GM12891 (cell line): ENCODE data around the gene TMEM117.

Source experiments
- POLR2A ChIP-seq: IDR thresholded peaks from 2 replicates; pipeline ENCODE4 v1.6.1; 2011; ENCODE audit warnings: low read depth, low read length, control low read depth
- POLR2AphosphoS5 ChIP-seq: IDR thresholded peaks from 2 replicates; pipeline ENCODE4 v1.6.1; 2011; ENCODE audit warnings: low read depth, low read length, control low read depth
- SPI1 ChIP-seq: IDR thresholded peaks from 2 replicates; pipeline ENCODE4 v1.6.1; 2011; ENCODE audit warnings: low read depth, low read length, control low read depth
- TAF1 ChIP-seq: IDR thresholded peaks from 2 replicates; pipeline ENCODE4 v1.6.1; 2011; ENCODE audit warnings: low read depth, low read length, control low read depth

DNA sequence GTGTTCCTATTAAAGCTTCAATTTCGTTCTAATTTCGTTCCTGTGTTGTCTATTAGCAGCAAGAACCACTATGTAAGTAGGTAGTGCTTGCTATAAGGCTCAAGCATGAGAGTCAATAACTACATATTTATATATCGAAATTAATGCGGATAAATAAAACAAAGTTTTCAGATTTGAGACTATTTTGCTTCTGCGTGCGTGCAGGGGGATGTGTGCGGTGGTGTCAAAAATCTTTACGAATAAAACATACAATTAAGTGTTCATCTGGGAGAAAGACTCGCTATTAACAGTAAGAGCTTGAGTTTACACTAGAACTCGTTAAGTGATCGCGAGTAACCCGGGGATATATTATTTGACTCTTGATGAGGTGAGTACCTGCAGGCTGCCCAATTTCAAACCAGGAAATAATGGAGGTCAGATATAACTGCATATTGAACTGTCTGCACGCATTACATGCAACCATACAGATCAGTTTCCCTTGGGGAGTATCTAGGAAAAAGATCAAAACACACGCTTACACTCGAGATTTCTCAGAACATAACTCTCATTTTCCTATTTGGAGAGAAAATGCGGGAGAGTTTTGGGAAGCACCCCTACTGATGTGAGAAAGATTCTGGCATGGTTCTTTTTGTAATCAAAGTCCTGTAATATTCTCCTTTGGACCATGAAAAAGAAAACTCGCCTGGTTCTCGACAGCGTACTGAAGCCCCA lies 30.6 kb upstream of the TMEM117 start:
- TF ChIP-seq POLR2A (no peak), TAF1 (no peak), POLR2AphosphoS5 (no peak), SPI1 (no peak)
